Endothelial cell (in vitro differentiated cells): Measurements from ENCODE around the gene GALNT9. TPM values are rescaled to one million over a fixed set of nuclear protein-coding genes. Genes with fewer than 3 reads are reported as not detected.

Experiments used
- DNase-seq: peaks from one replicate; pipeline ENCODE4 v3.0.0; 2021; ENCODE audit warnings: low spot score
- H3K27ac Mint-ChIP-seq: one replicate; pipeline ENCODE4 v1.8.0; 2021; ENCODE audit warnings: mixed read lengths, inconsistent platforms; ENCODE audit not compliant: unreplicated experiment
- H3K27me3 Mint-ChIP-seq: one replicate; pipeline ENCODE4 v1.8.0; 2021; ENCODE audit warnings: mild to moderate bottlenecking, moderate library complexity, mixed read lengths, inconsistent platforms; ENCODE audit not compliant: unreplicated experiment
- H3K36me3 Mint-ChIP-seq: one replicate; pipeline ENCODE4 v1.8.0; 2021; ENCODE audit warnings: mild to moderate bottlenecking, low read depth, mixed read lengths, inconsistent platforms; ENCODE audit not compliant: unreplicated experiment
- H3K4me1 Mint-ChIP-seq: one replicate; pipeline ENCODE4 v1.8.0; 2021; ENCODE audit warnings: mild to moderate bottlenecking, mixed read lengths, inconsistent platforms; ENCODE audit not compliant: unreplicated experiment
- H3K4me3 Mint-ChIP-seq: one replicate; pipeline ENCODE4 v1.8.0; 2021; ENCODE audit warnings: mild to moderate bottlenecking, mixed read lengths, inconsistent platforms; ENCODE audit not compliant: unreplicated experiment
- H3K9me3 Mint-ChIP-seq: one replicate; pipeline ENCODE4 v1.8.0; 2021; ENCODE audit warnings: mixed read lengths, inconsistent platforms; ENCODE audit not compliant: unreplicated experiment
- total RNA-seq: library from RNA; stranded (reverse); fragmentation: NEBNext Ultra II Directional; extraction: Animal tissue kit (Norgen Biotek cat#: 25700); gene quantifications from one replicate; pipeline ENCODE4 v1.2.1, GENCODE V29; 2021; ENCODE audit not compliant: unreplicated experiment
- TF ChIP-seq, protein P1 (sequence below): fragments of 200-600 bp; sonication (generic); IDR thresholded peaks from one replicate; pipeline ENCODE4 v1.5.0; 2021; ENCODE audit warnings: antibody characterized with exemption; ENCODE audit not compliant: unreplicated experiment

GALNT9 gene
- total RNA-seq, 1 donor from 2014 or later: not detected

GRCh38 chr12:132279184-132279889, 50.1 kb downstream of the GALNT9 start:
- Mint-ChIP-seq H3K27me3 (peaks cover 17% of the 10 kb centered on the region), H3K27ac (no peak overlapping the region)
- TF ChIP-seq, protein P1, sequence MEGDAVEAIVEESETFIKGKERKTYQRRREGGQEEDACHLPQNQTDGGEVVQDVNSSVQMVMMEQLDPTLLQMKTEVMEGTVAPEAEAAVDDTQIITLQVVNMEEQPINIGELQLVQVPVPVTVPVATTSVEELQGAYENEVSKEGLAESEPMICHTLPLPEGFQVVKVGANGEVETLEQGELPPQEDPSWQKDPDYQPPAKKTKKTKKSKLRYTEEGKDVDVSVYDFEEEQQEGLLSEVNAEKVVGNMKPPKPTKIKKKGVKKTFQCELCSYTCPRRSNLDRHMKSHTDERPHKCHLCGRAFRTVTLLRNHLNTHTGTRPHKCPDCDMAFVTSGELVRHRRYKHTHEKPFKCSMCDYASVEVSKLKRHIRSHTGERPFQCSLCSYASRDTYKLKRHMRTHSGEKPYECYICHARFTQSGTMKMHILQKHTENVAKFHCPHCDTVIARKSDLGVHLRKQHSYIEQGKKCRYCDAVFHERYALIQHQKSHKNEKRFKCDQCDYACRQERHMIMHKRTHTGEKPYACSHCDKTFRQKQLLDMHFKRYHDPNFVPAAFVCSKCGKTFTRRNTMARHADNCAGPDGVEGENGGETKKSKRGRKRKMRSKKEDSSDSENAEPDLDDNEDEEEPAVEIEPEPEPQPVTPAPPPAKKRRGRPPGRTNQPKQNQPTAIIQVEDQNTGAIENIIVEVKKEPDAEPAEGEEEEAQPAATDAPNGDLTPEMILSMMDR: no peak

GRCh38 chr12:132278401-132279183, 50.8 kb downstream of the GALNT9 start:
- H3K4me3 Mint-ChIP-seq: no peak overlapping the region
- no peak overlapping the region for H3K27ac Mint-ChIP-seq
- no peak for DNase-seq
- H3K36me3 Mint-ChIP-seq: no peaks in the 10 kb centered on the region
- H3K9me3 Mint-ChIP-seq: no peaks in the 10 kb centered on the region
- TF ChIP-seq, protein P1: no peak
- peaks cover 6% of the 10 kb centered on the region for H3K4me1 Mint-ChIP-seq
- H3K27me3 Mint-ChIP-seq: peaks cover 11% of the 10 kb centered on the region

More at GRCh38 chr12:132279184-132279889, 50.1 kb downstream of the GALNT9 start:
- H3K4me1 Mint-ChIP-seq: peaks cover 10% of the 10 kb centered on the region
- H3K36me3 Mint-ChIP-seq: no peaks in the 10 kb centered on the region
- H3K9me3 Mint-ChIP-seq: no peaks in the 10 kb centered on the region
- no peak for DNase-seq
- no peak overlapping the region for H3K4me3 Mint-ChIP-seq

GRCh38 chr12:132277949-132278348, 51.4 kb downstream of the GALNT9 start:
- H3K4me3 Mint-ChIP-seq: no peak overlapping the region
- H3K36me3 Mint-ChIP-seq: no peaks in the 10 kb centered on the region
- TF ChIP-seq, protein P1: no peak
- no peak for DNase-seq
- peaks cover 11% of the 10 kb centered on the region for H3K27me3 Mint-ChIP-seq
- peaks cover 6% of the 10 kb centered on the region for H3K4me1 Mint-ChIP-seq
- no peak overlapping the region for H3K27ac Mint-ChIP-seq
- no peaks in the 10 kb centered on the region for H3K9me3 Mint-ChIP-seq

GRCh38 chr12:132277374-132277941, 51.9 kb downstream of the GALNT9 start:
- H3K27ac Mint-ChIP-seq: no peak overlapping the region
- TF ChIP-seq, protein P1: no peak
- H3K9me3 Mint-ChIP-seq: no peaks in the 10 kb centered on the region
- H3K36me3 Mint-ChIP-seq: peaks cover 3% of the 10 kb centered on the region
- H3K27me3 Mint-ChIP-seq: peaks cover 11% of the 10 kb centered on the region
- peaks cover 6% of the 10 kb centered on the region for H3K4me1 Mint-ChIP-seq
- no peak overlapping the region for H3K4me3 Mint-ChIP-seq
- no peak for DNase-seq
